HG02943 (cell line): ENCODE measurements around the gene CNPY1.

Source experiments
- ATAC-seq: cut with Tn5 transposase; IDR thresholded peaks from one replicate; pipeline ENCODE4 v1.9.1; 2021; ENCODE audit warnings: mild to moderate bottlenecking, low read depth, moderate library complexity; ENCODE audit not compliant: unreplicated experiment

The CNPY1 gene

DNA sequence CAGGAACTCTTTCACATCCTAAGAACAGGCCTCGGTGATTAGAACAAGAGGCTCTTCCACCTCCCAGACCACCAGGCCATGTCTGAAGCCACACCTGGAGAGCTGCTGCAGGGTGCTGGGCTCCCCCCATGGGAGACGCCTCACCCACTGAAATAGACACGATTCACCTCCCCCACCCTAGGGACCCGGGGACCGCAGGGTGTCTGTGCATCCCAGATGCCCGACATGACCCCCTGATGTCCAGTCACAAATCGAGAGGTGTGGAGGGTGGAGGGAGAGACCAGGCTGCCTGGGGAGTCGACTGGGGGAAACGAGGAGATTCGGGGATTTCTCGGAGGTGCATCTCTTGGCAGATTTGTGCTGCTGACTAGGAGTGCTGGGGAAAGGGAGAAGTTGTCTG is 31.0 kb downstream of the CNPY1 start:
- ATAC-seq, result no peak

GRCh38 chr7:155514296-155514695 is 32.1 kb downstream of the CNPY1 start:
- ATAC-seq, result no peak

GRCh38 chr7:155513543-155514285 is 32.6 kb downstream of the CNPY1 start:
- ATAC-seq, result no peak

DNA sequence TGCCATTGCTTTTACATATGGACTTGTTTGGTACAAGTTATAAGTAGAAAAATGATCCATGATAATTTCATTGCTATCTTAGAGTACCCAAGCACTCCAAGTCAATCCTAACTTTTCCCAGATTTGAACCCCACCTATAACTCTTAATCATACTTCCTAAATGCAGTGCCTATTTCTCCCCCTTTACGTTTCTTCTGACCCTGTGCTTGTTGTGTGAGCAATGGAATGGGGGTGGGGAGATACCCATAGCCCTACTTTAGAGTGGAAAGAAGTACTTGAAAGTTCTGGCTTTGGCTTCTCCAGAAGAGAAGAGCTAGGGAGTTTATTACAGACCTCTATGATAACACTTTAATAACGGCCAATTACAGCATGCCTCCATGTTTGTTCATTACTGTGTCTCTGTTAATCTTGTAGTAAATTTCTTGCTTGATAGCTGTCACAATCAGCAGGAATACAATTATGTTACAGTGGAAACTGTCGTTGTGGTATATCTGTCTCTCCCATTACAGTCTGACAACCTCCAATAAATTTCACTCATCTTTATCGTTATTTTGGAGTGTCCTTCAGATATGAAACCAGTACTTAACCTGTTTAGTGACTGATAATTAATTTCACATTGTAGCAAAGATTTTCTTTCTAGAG is 34.0 kb downstream of the CNPY1 start:
- no peak for ATAC-seq

DNA sequence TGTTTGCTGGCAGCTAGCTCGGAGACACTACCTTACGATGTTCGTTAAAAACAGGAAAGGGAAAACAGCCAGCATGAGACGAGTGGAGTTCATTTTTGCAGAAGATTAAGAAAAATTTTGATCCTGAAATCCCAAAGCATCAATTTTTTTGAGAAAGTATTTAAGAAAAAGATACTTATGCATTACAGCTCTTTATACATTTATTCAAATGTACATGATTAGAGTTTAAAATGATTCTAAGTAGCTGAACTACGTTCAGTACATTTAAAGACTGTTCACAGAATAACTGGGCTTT is 34.7 kb downstream of the CNPY1 start:
- no peak for ATAC-seq

DNA sequence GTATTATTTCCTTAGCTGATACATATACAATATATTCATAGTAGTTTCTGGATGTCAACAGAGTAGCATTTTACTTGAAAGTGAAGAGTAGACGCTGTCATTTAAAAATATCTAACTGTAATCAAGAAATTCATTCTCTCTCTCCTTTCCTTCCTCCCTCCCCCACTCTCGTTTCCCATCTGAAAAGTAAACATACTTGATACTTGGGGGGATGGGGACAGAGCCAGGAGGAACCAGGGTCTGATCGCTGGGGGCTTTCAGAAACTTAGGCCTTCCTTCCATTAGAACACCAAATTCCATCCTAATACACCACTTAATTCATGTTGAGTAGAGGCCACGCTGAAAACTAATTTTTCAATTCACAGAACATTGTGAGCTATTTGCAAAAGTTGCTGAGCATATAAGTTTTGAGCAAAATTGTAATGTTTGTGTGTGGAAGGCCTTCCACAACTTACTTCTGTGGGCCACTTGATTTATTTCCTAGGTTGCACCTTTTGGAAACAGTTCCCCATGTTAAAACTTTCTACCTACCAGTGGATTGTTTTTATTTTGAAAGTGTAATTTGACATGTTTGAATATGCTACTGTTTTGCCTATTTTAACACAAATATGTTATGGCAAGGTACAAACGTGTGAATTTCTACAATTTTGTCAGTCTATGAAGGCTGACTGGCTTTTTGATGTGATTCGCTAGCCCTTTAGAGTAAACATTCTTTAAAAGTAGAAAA is 35.2 kb downstream of the CNPY1 start:
- ATAC-seq, result no peak

DNA sequence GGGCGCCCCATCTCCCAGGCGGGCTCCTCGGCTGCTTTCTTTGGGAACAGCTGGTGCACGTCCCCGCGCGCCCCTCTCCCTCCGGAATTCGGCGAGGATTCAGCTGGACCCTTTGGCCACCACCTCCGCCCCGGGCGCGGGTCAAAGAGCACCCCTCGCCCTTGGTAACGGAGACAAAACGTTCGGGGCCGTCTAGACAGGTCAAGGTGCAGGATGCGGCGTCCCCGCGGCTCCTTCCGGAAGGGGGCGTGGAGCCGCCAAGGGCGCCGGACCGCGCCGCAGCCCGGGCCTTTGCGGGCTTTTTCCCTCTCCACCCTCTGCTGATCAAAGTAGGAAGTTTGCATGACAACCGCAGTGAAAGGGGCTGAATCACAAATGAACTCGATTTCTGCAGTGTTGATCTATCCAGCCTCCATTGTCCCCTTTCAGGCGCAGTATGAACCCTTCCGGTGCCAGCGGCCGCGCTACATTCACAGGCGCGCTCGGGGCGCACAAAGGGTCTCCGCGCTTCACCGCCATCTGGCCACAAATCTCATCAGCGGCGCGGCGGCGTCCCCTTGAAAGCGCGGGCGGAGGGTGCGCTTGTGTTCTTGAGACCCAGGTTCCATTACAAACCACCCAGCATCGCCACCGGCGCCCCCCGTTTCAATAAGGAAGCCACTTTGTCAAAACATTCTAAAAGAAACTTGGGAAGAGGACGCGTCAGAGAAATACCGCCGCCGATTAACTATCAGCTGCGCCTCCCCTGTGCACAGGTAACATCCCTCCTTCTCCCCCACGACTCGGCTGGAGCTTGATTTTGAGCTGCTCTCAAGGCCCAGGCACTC is 36.4 kb downstream of the CNPY1 start:
- no peak for ATAC-seq

- ATAC-seq, result no peak
Measured at GRCh38 chr7:155509359-155509724, 37.0 kb downstream of the CNPY1 start.

DNA sequence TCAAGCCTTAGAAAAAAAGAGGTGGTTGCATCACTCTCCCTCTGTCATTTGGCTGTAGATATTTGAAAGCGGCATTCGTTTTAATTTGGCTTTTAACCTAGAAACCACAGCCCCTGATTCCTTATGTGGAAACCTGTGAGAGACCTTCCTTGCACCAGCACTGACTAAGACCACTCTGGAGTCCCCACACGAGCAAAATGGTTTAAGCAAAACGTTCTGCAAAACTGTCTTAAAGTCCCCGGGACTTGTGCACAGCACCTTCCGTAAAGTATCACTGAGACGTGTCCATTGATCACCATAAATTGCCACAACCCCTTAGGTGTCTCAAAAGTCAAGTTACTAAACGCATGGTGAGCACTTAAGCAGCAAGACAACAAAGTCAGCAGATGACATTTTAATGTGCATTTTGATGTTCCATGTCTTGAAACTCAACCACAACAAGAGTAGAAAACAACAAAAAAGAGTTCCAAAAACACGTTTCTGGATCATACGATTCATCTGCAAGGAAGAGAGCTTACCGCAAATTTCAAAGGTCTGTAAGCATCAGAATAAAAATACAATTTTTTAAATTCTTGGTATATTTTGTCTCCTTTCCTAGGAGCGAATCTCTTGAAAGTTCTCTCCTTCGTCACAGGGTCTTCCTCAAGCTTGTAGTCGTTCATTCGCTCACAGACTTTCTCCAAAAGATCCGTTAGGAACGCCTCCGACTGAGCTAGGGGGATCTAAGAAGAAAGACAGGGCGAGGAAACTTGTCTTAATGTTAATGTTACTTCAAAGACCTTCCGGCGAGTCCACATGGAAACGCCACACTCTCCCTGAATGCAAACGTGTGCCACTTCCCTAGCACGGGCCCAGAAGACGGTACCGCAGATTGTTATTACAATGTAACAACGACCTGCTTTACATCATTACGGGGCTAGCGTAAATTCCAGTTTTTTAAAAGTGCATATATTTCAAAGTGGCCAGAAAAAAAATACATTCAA is 37.7 kb downstream of the CNPY1 start:
- no peak for ATAC-seq

DNA sequence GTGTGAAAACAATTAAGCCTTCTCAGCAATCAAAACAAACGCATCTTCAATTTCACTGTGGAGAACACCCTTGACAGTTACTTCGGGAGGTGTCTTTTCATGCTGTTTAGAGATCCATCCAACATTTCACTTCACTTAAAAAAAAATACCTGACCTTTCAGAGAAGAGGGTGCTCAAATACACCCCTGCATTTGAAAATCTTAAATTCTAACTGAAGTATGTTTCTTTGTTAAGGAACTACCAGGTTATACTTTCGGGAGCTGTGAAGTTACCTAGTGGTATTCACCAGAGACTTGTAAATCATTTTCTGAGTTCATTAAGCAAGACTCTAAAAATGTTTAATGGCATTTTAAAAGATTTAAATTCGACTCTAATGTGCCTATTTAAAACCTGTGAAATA is 38.8 kb downstream of the CNPY1 start:
- ATAC-seq, result no peak

DNA sequence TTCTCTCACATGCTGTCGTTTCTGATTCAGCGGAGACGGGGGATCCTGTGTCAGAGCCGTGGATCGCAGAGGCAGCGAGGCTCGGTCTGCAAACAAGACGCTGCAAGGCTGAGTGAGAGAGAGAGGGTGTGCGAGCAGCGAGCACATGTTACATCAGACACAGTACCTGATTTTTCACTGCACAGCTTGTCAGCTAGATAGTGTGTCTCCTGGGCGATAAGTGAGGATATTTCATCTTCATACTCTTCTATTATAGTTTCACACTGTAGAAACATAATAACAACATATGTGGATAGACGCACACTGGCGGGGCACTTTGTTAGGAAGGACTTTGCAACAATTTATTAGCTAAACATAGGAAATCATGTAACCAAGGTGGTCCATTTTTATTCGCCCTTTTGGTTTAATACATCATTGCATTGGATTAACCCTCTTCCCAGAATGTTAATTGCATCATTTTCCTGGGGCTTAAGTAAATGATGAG is 39.5 kb downstream of the CNPY1 start:
- ATAC-seq, result no peak

GRCh38 chr7:155505422-155505793 is 41.0 kb downstream of the CNPY1 start:
- no peak for ATAC-seq

- no peak for ATAC-seq
Measured at GRCh38 chr7:155497149-155497901, 49.0 kb downstream of the CNPY1 start.

GRCh38 chr7:155496267-155497005 is 49.9 kb downstream of the CNPY1 start:
- no peak for ATAC-seq

GRCh38 chr7:155495440-155496248 is 50.7 kb downstream of the CNPY1 start:
- no peak for ATAC-seq

GRCh38 chr7:155494551-155494950 is 51.8 kb downstream of the CNPY1 start:
- ATAC-seq, result no peak

DNA sequence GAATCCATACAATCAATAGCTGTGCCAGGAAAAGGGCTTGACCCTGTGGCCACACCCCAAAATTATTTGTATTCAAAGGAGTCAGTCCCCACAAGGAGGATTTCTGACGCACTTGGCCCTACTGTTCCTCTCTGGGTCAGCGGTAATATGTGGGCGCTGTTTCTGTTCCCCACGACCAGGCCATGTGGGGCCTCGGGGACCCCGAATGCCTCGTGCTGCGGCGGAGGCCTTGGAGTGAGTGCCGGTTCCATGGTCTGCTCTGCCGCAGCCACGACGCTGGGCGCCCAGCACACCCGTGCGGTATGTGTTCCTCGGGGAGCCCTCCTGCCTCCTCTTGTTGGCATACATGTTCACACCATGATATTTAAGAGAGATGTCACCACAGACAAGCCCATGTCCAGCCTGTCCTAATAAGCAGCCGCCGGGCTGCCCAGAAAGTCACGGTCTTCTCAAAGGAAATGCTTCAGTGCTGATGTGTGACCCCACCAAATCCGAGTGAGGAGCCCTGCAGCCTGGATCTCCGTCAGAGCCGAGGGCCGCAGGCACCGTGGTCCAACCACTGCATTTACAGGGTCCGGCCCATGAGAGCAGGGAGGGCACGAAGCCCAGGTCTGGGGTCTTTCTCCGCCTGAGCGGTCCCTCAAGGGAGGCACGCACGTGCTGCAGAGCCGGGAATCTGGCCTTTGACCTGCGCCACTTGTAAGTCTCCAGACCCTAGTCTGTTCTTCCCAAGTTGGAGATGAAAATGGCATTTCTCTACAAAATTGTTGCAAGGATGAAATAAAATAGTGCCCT is 52.4 kb downstream of the CNPY1 start:
- ATAC-seq, result no peak
